ENCODE data around the gene TNFSF9.

The TNFSF9 gene

GRCh38 chr19:6522712-6523111 is 8.1 kb upstream of the TNFSF9 start:
- Histone ChIP-seq H3K9me3 (ENCODE audit: control insufficient read depth, low read length) (no peaks in the 10 kb centered on the region), H3K36me3 (ENCODE audit: control insufficient read depth, insufficient read depth, low read length) (no peaks in the 10 kb centered on the region), H3K4me1 (ENCODE audit: control insufficient read depth, insufficient read depth, low read length, poor library complexity, severe bottlenecking) (peaks cover 3% of the 10 kb centered on the region), H3K4me3 (ENCODE audit: extremely low read depth, insufficient read depth, low read length, poor library complexity, severe bottlenecking) (no peak overlapping the region), H3K27ac (ENCODE audit: low read depth, low read length, severe bottlenecking) (no peak overlapping the region)
- WGBS, 2 experiments (ENCODE audit: insufficient coverage in 2 of 2), result 79 to 85% methylated on average over 5 to 6 of the region's 6 CpGs

GRCh38 chr19:6524311-6524710 is 6.5 kb upstream of the TNFSF9 start:
- H3K9me3 ChIP-seq (ENCODE audit: control insufficient read depth, low read length), result no peaks in the 10 kb centered on the region
- H3K4me1 ChIP-seq (ENCODE audit: control insufficient read depth, insufficient read depth, low read length, poor library complexity, severe bottlenecking), result no peaks in the 10 kb centered on the region
- no peaks in the 10 kb centered on the region for H3K36me3 ChIP-seq (ENCODE audit: control insufficient read depth, insufficient read depth, low read length)
- H3K27ac ChIP-seq (ENCODE audit: low read depth, low read length, severe bottlenecking), result no peak overlapping the region
- H3K4me3 ChIP-seq (ENCODE audit: extremely low read depth, insufficient read depth, low read length, poor library complexity, severe bottlenecking), result no peak overlapping the region
- 100% methylated on average over 1 to 2 of the region's 2 CpGs for WGBS, 2 experiments (ENCODE audit: insufficient coverage in 2 of 2)

DNA sequence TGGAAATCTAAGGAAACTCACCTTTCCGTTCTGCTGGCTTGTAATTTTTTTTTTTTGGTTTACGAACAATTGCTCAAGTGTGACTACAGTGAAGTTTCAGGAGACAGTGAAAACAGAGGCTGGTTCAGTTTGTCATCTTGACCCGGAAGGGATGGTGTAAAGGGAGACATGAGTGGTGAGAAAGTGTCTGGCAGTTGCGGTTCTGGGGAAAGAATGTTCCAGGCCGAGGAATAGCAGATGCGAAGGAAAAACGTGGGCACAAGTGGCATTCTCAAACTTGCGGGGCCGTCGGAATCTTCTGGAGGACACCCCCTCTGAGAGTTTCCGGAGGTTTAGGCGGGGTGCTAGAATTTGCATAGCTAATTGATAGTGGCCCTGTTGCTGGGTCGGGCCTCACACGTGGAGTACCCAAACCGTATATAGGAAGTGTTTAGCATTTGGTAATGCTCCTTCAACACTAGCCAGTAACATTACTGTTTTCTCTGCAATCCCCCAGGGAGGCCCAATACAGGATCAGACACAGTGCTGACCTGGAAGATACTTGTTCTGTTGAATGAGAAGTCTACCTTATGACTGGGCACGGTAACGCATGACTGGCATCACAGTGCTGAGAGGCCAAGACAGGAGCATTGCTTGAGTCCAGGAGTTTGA is 2.8 kb upstream of the TNFSF9 start:
- WGBS, 2 experiments (ENCODE audit: insufficient coverage in 2 of 2), result 74 to 79% methylated on average over 14 to 15 of the region's 17 CpGs
- Histone ChIP-seq H3K4me1 (ENCODE audit: control insufficient read depth, insufficient read depth, low read length, poor library complexity, severe bottlenecking) (peaks cover 10% of the 10 kb centered on the region), H3K9me3 (ENCODE audit: control insufficient read depth, low read length) (no peaks in the 10 kb centered on the region), H3K36me3 (ENCODE audit: control insufficient read depth, insufficient read depth, low read length) (no peaks in the 10 kb centered on the region), H3K27ac (ENCODE audit: low read depth, low read length, severe bottlenecking) (no peak overlapping the region), H3K4me3 (ENCODE audit: extremely low read depth, insufficient read depth, low read length, poor library complexity, severe bottlenecking) (no peak overlapping the region)

DNA sequence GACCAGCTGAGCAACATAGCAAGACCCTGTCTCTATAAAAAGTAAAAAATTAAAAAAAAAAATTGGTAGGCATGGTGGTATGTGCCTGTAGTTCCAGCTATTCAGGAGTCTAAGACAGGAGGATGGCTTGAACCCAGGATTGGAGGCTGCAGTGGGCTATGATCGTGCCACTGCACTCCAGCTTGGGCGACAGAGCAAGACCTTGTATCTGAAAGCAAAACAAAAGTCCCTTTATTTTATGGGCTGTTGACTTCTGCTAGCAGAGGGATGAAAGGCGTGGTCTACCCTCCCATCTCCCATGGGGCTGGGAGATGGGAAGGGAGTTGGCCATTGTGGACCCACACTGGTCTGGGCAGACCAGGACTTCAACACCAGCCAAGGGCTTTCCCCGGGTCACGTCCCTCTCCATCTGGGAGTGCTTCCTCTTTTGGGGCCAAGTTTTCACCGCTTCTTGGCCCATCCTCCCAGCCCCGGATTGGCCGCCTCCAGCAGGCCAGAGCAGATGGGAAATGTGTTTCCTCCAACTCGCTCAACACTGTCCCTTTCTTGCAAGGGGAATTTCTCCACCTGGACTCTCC is 2.2 kb upstream of the TNFSF9 start:
- peaks cover 10% of the 10 kb centered on the region for H3K4me1 ChIP-seq (ENCODE audit: control insufficient read depth, insufficient read depth, low read length, poor library complexity, severe bottlenecking)
- WGBS, 2 experiments (ENCODE audit: insufficient coverage in 2 of 2), result 56 to 64% methylated on average over 6 to 8 of the region's 9 CpGs
- H3K27ac ChIP-seq (ENCODE audit: low read depth, low read length, severe bottlenecking), result no peak overlapping the region

GRCh38 chr19:6529351-6529750 is 1.5 kb upstream of the TNFSF9 start:
- Histone ChIP-seq H3K4me3 (ENCODE audit: extremely low read depth, insufficient read depth, low read length, poor library complexity, severe bottlenecking) (no peak overlapping the region), H3K9me3 (ENCODE audit: control insufficient read depth, low read length) (no peaks in the 10 kb centered on the region), H3K27ac (ENCODE audit: low read depth, low read length, severe bottlenecking) (no peak overlapping the region), H3K4me1 (ENCODE audit: control insufficient read depth, insufficient read depth, low read length, poor library complexity, severe bottlenecking) (peaks cover 12% of the 10 kb centered on the region), H3K36me3 (ENCODE audit: control insufficient read depth, insufficient read depth, low read length) (no peaks in the 10 kb centered on the region)
- 71 to 92% methylated on average over 1 to 2 of the region's 2 CpGs for WGBS, 2 experiments (ENCODE audit: insufficient coverage in 2 of 2)

More for the DNA sequence above, 2.2 kb upstream of the TNFSF9 start:
- Histone ChIP-seq H3K4me3 (ENCODE audit: extremely low read depth, insufficient read depth, low read length, poor library complexity, severe bottlenecking) (no peak overlapping the region), H3K36me3 (ENCODE audit: control insufficient read depth, insufficient read depth, low read length) (no peaks in the 10 kb centered on the region), H3K9me3 (ENCODE audit: control insufficient read depth, low read length) (no peaks in the 10 kb centered on the region)

GRCh38 chr19:6529937-6530385 is 865 bp upstream of the TNFSF9 start:
- Histone ChIP-seq H3K4me3 (ENCODE audit: extremely low read depth, insufficient read depth, low read length, poor library complexity, severe bottlenecking) (peak overlapping the region; percentile 54), H3K9me3 (ENCODE audit: control insufficient read depth, low read length) (no peaks in the 10 kb centered on the region), H3K4me1 (ENCODE audit: control insufficient read depth, insufficient read depth, low read length, poor library complexity, severe bottlenecking) (peaks cover 12% of the 10 kb centered on the region), H3K27ac (ENCODE audit: low read depth, low read length, severe bottlenecking) (no peak overlapping the region), H3K36me3 (ENCODE audit: control insufficient read depth, insufficient read depth, low read length) (peaks cover 3% of the 10 kb centered on the region)
- 69 to 78% methylated on average over 2 of the region's 2 CpGs for WGBS, 2 experiments (ENCODE audit: insufficient coverage in 2 of 2)

DNA sequence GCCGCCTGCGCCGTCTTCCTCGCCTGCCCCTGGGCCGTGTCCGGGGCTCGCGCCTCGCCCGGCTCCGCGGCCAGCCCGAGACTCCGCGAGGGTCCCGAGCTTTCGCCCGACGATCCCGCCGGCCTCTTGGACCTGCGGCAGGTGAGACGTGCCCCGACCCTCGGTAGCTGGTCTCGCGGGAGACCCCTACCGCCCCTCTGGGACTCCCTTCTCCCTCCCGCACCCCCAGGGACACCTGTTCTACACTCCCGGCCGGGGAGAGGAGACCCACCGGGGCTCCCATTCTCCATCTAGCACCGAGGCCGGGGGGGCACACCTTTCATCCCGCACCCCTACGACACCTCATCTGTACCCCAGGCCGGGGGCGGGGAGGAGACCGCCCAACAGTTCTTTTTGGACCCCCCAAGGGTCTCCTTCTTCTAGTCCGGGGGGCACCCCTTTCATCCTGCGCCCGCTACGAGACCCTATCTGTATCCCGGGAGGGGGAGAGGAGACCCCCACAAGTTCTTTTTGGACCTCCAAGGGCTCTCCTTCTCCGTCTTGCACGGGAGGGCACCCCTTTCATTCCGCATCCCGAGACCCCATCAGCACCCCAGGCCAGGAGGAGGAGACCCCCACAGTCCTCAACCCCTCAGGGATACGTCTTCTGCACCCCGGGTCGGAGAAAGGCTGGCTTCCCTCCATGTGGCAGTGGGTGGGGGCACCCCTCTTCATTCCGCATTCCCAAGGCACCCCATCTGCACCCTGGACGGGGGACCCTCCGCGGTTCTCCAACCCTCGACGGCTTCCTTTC is 533 bp downstream of the TNFSF9 start:
- 10 to 19% methylated on average over 41 to 45 of the region's 57 CpGs for WGBS, 2 experiments (ENCODE audit: insufficient coverage in 2 of 2)

DNA sequence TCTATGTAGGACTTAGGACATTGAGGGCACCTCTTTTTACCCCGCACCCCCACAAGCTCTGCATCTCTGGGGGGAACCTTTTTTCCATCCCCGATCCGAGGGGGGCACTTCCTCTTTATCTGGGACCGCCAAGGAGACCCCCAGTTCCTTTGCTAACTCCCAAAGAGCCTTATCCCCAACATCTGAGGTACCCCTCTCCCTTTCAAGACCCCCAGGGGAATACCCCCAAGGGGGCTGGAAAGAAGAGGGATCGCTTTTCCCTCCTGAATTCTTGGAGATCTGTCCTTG is 1.1 kb downstream of the TNFSF9 start:
- H3K4me1 ChIP-seq (ENCODE audit: control insufficient read depth, insufficient read depth, low read length, poor library complexity, severe bottlenecking), result peaks cover 12% of the 10 kb centered on the region
- H3K36me3 ChIP-seq (ENCODE audit: control insufficient read depth, insufficient read depth, low read length), result peaks cover 14% of the 10 kb centered on the region
- H3K27ac ChIP-seq (ENCODE audit: low read depth, low read length, severe bottlenecking), result no peak overlapping the region
- WGBS, 2 experiments (ENCODE audit: insufficient coverage in 2 of 2), result 39 to 66% methylated on average over 3 to 4 of the region's 5 CpGs
- peak overlapping the region; percentile 54 for H3K4me3 ChIP-seq (ENCODE audit: extremely low read depth, insufficient read depth, low read length, poor library complexity, severe bottlenecking)
- H3K9me3 ChIP-seq (ENCODE audit: control insufficient read depth, low read length), result peaks cover 8% of the 10 kb centered on the region

More for the DNA sequence above, 533 bp downstream of the TNFSF9 start:
- Histone ChIP-seq H3K4me3 (ENCODE audit: extremely low read depth, insufficient read depth, low read length, poor library complexity, severe bottlenecking) (peak overlapping the region; percentile 54), H3K27ac (ENCODE audit: low read depth, low read length, severe bottlenecking) (no peak overlapping the region), H3K9me3 (ENCODE audit: control insufficient read depth, low read length) (peaks cover 4% of the 10 kb centered on the region), H3K4me1 (ENCODE audit: control insufficient read depth, insufficient read depth, low read length, poor library complexity, severe bottlenecking) (peaks cover 12% of the 10 kb centered on the region), H3K36me3 (ENCODE audit: control insufficient read depth, insufficient read depth, low read length) (peaks cover 14% of the 10 kb centered on the region)

GRCh38 chr19:6532244-6532999 is 1.6 kb downstream of the TNFSF9 start:
- 19 to 28% methylated on average over 21 to 22 of the region's 31 CpGs for WGBS, 2 experiments (ENCODE audit: insufficient coverage in 2 of 2)
- Histone ChIP-seq H3K27ac (ENCODE audit: low read depth, low read length, severe bottlenecking) (no peak overlapping the region), H3K36me3 (ENCODE audit: control insufficient read depth, insufficient read depth, low read length) (peaks cover 14% of the 10 kb centered on the region), H3K9me3 (ENCODE audit: control insufficient read depth, low read length) (peaks cover 11% of the 10 kb centered on the region), H3K4me1 (ENCODE audit: control insufficient read depth, insufficient read depth, low read length, poor library complexity, severe bottlenecking) (peaks cover 12% of the 10 kb centered on the region), H3K4me3 (ENCODE audit: extremely low read depth, insufficient read depth, low read length, poor library complexity, severe bottlenecking) (peak overlapping the region; percentile 54)

GRCh38 chr19:6533000-6533328 is 2.1 kb downstream of the TNFSF9 start:
- H3K4me3 ChIP-seq (ENCODE audit: extremely low read depth, insufficient read depth, low read length, poor library complexity, severe bottlenecking), result peak overlapping the region; percentile 54
- 22 to 23% methylated on average over 3 of the region's 3 CpGs for WGBS, 2 experiments (ENCODE audit: insufficient coverage in 2 of 2)
- H3K27ac ChIP-seq (ENCODE audit: low read depth, low read length, severe bottlenecking), result no peak overlapping the region
- peaks cover 14% of the 10 kb centered on the region for H3K36me3 ChIP-seq (ENCODE audit: control insufficient read depth, insufficient read depth, low read length)
- peaks cover 12% of the 10 kb centered on the region for H3K4me1 ChIP-seq (ENCODE audit: control insufficient read depth, insufficient read depth, low read length, poor library complexity, severe bottlenecking)
- H3K9me3 ChIP-seq (ENCODE audit: control insufficient read depth, low read length), result peaks cover 11% of the 10 kb centered on the region

Measured in mesodermal cell (in vitro differentiated cells).